Subcutaneous adipose tissue (tissue), 4 donors: ENCODE data around the gene ARL3. TPM values are rescaled to one million over a fixed set of nuclear protein-coding genes. Genes with fewer than 3 reads are reported as not detected.

Experiments used
- CTCF ChIP-seq: fragments of 450-650 bp; IDR thresholded peaks from one replicate; pipeline ENCODE4 v1.5.1; 2016; ENCODE audit warnings: low read depth, mild to moderate bottlenecking, control low read depth, antibody characterized with exemption, moderate library complexity
- total RNA-seq, 4 donors: library from RNA; depleted of rRNA; stranded (reverse); fragments of >200 nt; gene quantifications; one replicate each; pipeline ENCODE4 v1.1.0, GENCODE V29; 2016

Gene ARL3
- total RNA-seq, 4 donors from 2014 or later: 3.7 to 6.5 (median 5.7) TPM

GRCh38 chr10:102645741-102646609 is 68.2 kb downstream of the ARL3 start:
- no peak for TF ChIP-seq CTCF

- no peak for TF ChIP-seq CTCF
Observed at GRCh38 chr10:102645388-102645740, 68.8 kb downstream of the ARL3 start.

- TF ChIP-seq CTCF: no peak
Observed at GRCh38 chr10:102644646-102645387, 69.4 kb downstream of the ARL3 start.

GRCh38 chr10:102644066-102644645 is 70.0 kb downstream of the ARL3 start, which contains the start of gene TRIM8:
TSS of gene TRIM8 (plus strand) at chr10:102644479. CDS start at chr10:102644618, 139 bp downstream.
- TF ChIP-seq CTCF: no peak

GRCh38 chr10:102643336-102644065 is 70.7 kb downstream of the ARL3 start:
- no peak for TF ChIP-seq CTCF

- no peak for TF ChIP-seq CTCF
Observed at GRCh38 chr10:102642736-102643335, 71.4 kb downstream of the ARL3 start.
